ENCODE data around the gene OVOL2. TPM values are rescaled to one million over a fixed set of nuclear protein-coding genes. Genes with fewer than 3 reads are reported as not detected.

The OVOL2 gene
- total RNA-seq, 4 donors from 2014 or later, result 28.4 to 87.6 (median 48.3) TPM

- in situ Hi-C loops (cut with MboI; ENCODE audit: low pct_ligation_motif_present in 1 of 4, low pct_unique_long_range_greater_than_20kb in 1 of 4, low sequenced_read_pairs in 3 of 4), result no loop called here
- DNase-seq, result peak; percentile 81
- intact Hi-C loops (cut with DNase I; ENCODE audit: low total_unique reads), result no loop called here
- Histone ChIP-seq H3K36me3 (no peaks in the 10 kb centered on the region), H3K27ac (peak overlapping the region; percentile 88 to 96 (median 91)), H3K4me3 (peak overlapping the region; percentile 14 to 64 (median 52)), H3K4me1 (peaks cover 5 to 48% (median 39%) of the 10 kb centered on the region in 4 donors), H3K9me3 (no peaks in the 10 kb centered on the region), H3K27me3 (peaks cover 70% of the 10 kb centered on the region)
- WGBS, 2 donors (ENCODE audit: low coverage in 1 of 2), result 0 to 1% methylated on average over 1 to 47 of the region's 103 CpGs
- TF ChIP-seq CTCF (IDR thresholded peaks at IDR 0.05), result no peak
- TF ChIP-seq POLR2A (IDR thresholded peaks at IDR 0.05), result peak; percentile 80
- TF ChIP-seq POLR2AphosphoS5 (IDR thresholded peaks at IDR 0.05), result peak in 2 of 3 donors; percentile 47 to 72
- no peak for TF ChIP-seq EP300 (IDR thresholded peaks at IDR 0.05; ENCODE audit: low read depth)
Observed at GRCh38 chr20:18056174-18057100, 1.3 kb downstream of the OVOL2 start.

- Histone ChIP-seq H3K27me3 (peaks cover 60% of the 10 kb centered on the region), H3K27ac (peak overlapping the region; percentile 88 to 96 (median 91)), H3K36me3 (no peaks in the 10 kb centered on the region), H3K4me1 (peaks cover 5 to 48% (median 39%) of the 10 kb centered on the region in 4 donors), H3K9me3 (no peaks in the 10 kb centered on the region), H3K4me3 (peak overlapping the region in 2 of 4 donors; percentile 49 to 64)
- TF ChIP-seq EP300 (IDR thresholded peaks at IDR 0.05; ENCODE audit: low read depth), result no peak
- no peak for TF ChIP-seq CTCF (IDR thresholded peaks at IDR 0.05)
- peak in 2 of 3 donors; percentile 22 to 47 for TF ChIP-seq POLR2AphosphoS5 (IDR thresholded peaks at IDR 0.05)
- WGBS, 2 donors (ENCODE audit: low coverage in 1 of 2), result 18% methylated on average over 11 of the region's 11 CpGs; no CpG with 5 or more reads in 1 of the 2 donors
- intact Hi-C loops (cut with DNase I; ENCODE audit: low total_unique reads), result no loop called here
- in situ Hi-C loops (cut with MboI; ENCODE audit: low pct_ligation_motif_present in 1 of 4, low pct_unique_long_range_greater_than_20kb in 1 of 4, low sequenced_read_pairs in 3 of 4), result no loop called here
- DNase-seq, result peak; percentile 21
Observed at GRCh38 chr20:18055261-18055660, 2.5 kb downstream of the OVOL2 start.

- TF ChIP-seq POLR2A (IDR thresholded peaks at IDR 0.05), result no peak
- no peak for TF ChIP-seq CTCF (IDR thresholded peaks at IDR 0.05)
- no peak for TF ChIP-seq EP300 (IDR thresholded peaks at IDR 0.05; ENCODE audit: low read depth)
- TF ChIP-seq POLR2AphosphoS5 (IDR thresholded peaks at IDR 0.05), result no peak
- Histone ChIP-seq H3K36me3 (no peaks in the 10 kb centered on the region), H3K27me3 (peaks cover 36% of the 10 kb centered on the region), H3K4me3 (no peak overlapping the region), H3K4me1 (peaks cover 0 to 29% (median 24%) of the 10 kb centered on the region in 4 donors), H3K9me3 (no peaks in the 10 kb centered on the region), H3K27ac (no peak overlapping the region)
- DNase-seq, result no peak
- in situ Hi-C loops (cut with MboI; ENCODE audit: low pct_ligation_motif_present in 1 of 4, low pct_unique_long_range_greater_than_20kb in 1 of 4, low sequenced_read_pairs in 3 of 4) (no loop called here), intact Hi-C loops (cut with DNase I; ENCODE audit: low total_unique reads) (no loop called here)
- WGBS, 2 donors (ENCODE audit: low coverage in 1 of 2), result 77% methylated on average over 4 of the region's 4 CpGs; no CpG with 5 or more reads in 1 of the 2 donors
Observed at GRCh38 chr20:18052856-18053255, 4.9 kb downstream of the OVOL2 start.

- no peaks in the 10 kb centered on the region for H3K36me3 ChIP-seq
- 65% methylated on average over 1 of the region's 1 CpG; no CpG with 5 or more reads in 1 of the 2 donors for WGBS, 2 donors (ENCODE audit: low coverage in 1 of 2)
- H3K4me1 ChIP-seq, result peaks cover 0 to 10% (median 7%) of the 10 kb centered on the region in 4 donors
- intact Hi-C loops (cut with DNase I; ENCODE audit: low total_unique reads), result no loop called here
- in situ Hi-C loops (cut with MboI; ENCODE audit: low pct_ligation_motif_present in 1 of 4, low pct_unique_long_range_greater_than_20kb in 1 of 4, low sequenced_read_pairs in 3 of 4), result no loop called here
- TF ChIP-seq POLR2AphosphoS5 (IDR thresholded peaks at IDR 0.05) (no peak), CTCF (IDR thresholded peaks at IDR 0.05) (no peak), POLR2A (IDR thresholded peaks at IDR 0.05) (no peak), EP300 (IDR thresholded peaks at IDR 0.05; ENCODE audit: low read depth) (no peak)
- H3K4me3 ChIP-seq, result no peak overlapping the region
- H3K9me3 ChIP-seq, result no peaks in the 10 kb centered on the region
- no peak overlapping the region for H3K27ac ChIP-seq
- no peak for DNase-seq
- peaks cover 16% of the 10 kb centered on the region for H3K27me3 ChIP-seq
Observed at GRCh38 chr20:18050628-18051027, 7.1 kb downstream of the OVOL2 start.

Data from transverse colon (tissue), 4 donors.